HG03280 (cell line): Measurements from ENCODE around the gene FMOD.

Experiments used
- ATAC-seq: cut with Tn5 transposase; IDR thresholded peaks from one replicate; pipeline ENCODE4 v1.9.1; 2021; ENCODE audit warnings: mild to moderate bottlenecking, moderate library complexity; ENCODE audit not compliant: unreplicated experiment

FMOD gene

GRCh38 chr1:203351037-203351625, at the start of gene FMOD:
Gene FMOD (minus strand): TSS chr1:203351122. CDS start chr1:203348270, 2,852 bp downstream.
- ATAC-seq: no peak

GRCh38 chr1:203396595-203397194, 45.8 kb upstream of the FMOD start:
- no peak for ATAC-seq

GRCh38 chr1:203395751-203396150, 44.8 kb upstream of the FMOD start:
- no peak for ATAC-seq

- ATAC-seq: no peak
These were observed 39.4 kb upstream of the FMOD start for GRCh38 chr1:203390298-203390697.

- no peak for ATAC-seq
These were observed 37.8 kb upstream of the FMOD start for GRCh38 chr1:203388683-203389082.

GRCh38 chr1:203382026-203382425, 31.1 kb upstream of the FMOD start:
- no peak for ATAC-seq

- ATAC-seq: no peak
These were observed 30.3 kb upstream of the FMOD start for GRCh38 chr1:203381151-203381751.

- ATAC-seq: no peak
These were observed 29.7 kb upstream of the FMOD start for GRCh38 chr1:203380420-203381150.

GRCh38 chr1:203379825-203380224, 28.9 kb upstream of the FMOD start:
- ATAC-seq: no peak

GRCh38 chr1:203378556-203379245, 27.8 kb upstream of the FMOD start:
- no peak for ATAC-seq

GRCh38 chr1:203373991-203374390, 23.1 kb upstream of the FMOD start:
- no peak for ATAC-seq

GRCh38 chr1:203373002-203373401, 22.1 kb upstream of the FMOD start:
- ATAC-seq: no peak

- ATAC-seq: no peak
These were observed 20.4 kb upstream of the FMOD start for GRCh38 chr1:203371288-203371687.

GRCh38 chr1:203369666-203370065, 18.7 kb upstream of the FMOD start:
- ATAC-seq: no peak

- no peak for ATAC-seq
These were observed 17.9 kb upstream of the FMOD start for GRCh38 chr1:203368624-203369451.

- no peak for ATAC-seq
These were observed 16.1 kb upstream of the FMOD start for GRCh38 chr1:203367057-203367456.

GRCh38 chr1:203366476-203366875, 15.6 kb upstream of the FMOD start:
- ATAC-seq: no peak

GRCh38 chr1:203364806-203365205, 13.9 kb upstream of the FMOD start:
- ATAC-seq: no peak

GRCh38 chr1:203364094-203364801, 13.3 kb upstream of the FMOD start:
- no peak for ATAC-seq

- no peak for ATAC-seq
These were observed 11.8 kb upstream of the FMOD start for GRCh38 chr1:203362720-203363025.
